ENCODE measurements around the gene GARNL3. TPM values are rescaled to one million over a fixed set of nuclear protein-coding genes. Genes with fewer than 3 reads are reported as not detected.
A peak's percentile ranks its signal among the peaks of the same experiment; 100 is the strongest.

Gene GARNL3
- total and polyA plus RNA-seq, 2 donors from 2014 or later: 2.6 to 10.2 TPM

- Histone ChIP-seq H3K9me3 (ENCODE audit: control insufficient read depth in 2 of 3, insufficient read depth in 1 of 3, low read length in 3 of 3) (no peaks in the 10 kb centered on the region), H3K27ac (ENCODE audit: low read depth in 2 of 2, low read length in 2 of 2) (no peak overlapping the region), H3K36me3 (ENCODE audit: control insufficient read depth in 2 of 3, insufficient read depth in 3 of 3, low read length in 3 of 3) (no peaks in the 10 kb centered on the region), H3K9ac (ENCODE audit: low read length in 3 of 3) (no peak overlapping the region), H3K27me3 (ENCODE audit: control insufficient read depth, insufficient read depth, low read length) (no peaks in the 10 kb centered on the region), H3K4me1 (ENCODE audit: control insufficient read depth in 2 of 3, insufficient read depth in 2 of 3, low read depth in 1 of 3, low read length in 3 of 3) (peaks cover 0 to 3% (median 0%) of the 10 kb centered on the region in 3 donors), H3K4me3 (ENCODE audit: low read length in 3 of 3) (no peak overlapping the region)
- DNase-seq: no peak
- intact Hi-C loops (cut with DNase I): no loop called here
- no peak for FAIRE-seq
- no peak for TF ChIP-seq CTCF (IDR thresholded peaks at IDR 0.05; ENCODE audit: borderline replicate concordance, extremely low read depth, insufficient read depth)
Observed at GRCh38 chr9:127241354-127241753, 23.2 kb upstream of the GARNL3 start.

- DNase-seq (peak; percentile 97 to 99 (median 98)), FAIRE-seq (peak; percentile 68)
- intact Hi-C loops (cut with DNase I): no loop called here
- H3K27ac ChIP-seq (ENCODE audit: low read depth in 2 of 2, low read length in 2 of 2): peak overlapping the region in 1 of 2 donors; percentile 58
- peak overlapping the region; percentile 88 to 92 (median 92) for H3K4me3 ChIP-seq (ENCODE audit: low read length in 3 of 3)
- peak overlapping the region; percentile 59 to 85 (median 80) for H3K9ac ChIP-seq (ENCODE audit: low read length in 3 of 3)
- no peaks in the 10 kb centered on the region for H3K36me3 ChIP-seq (ENCODE audit: control insufficient read depth in 2 of 3, insufficient read depth in 3 of 3, low read length in 3 of 3)
- H3K27me3 ChIP-seq (ENCODE audit: control insufficient read depth, insufficient read depth, low read length): no peaks in the 10 kb centered on the region
- H3K4me1 ChIP-seq (ENCODE audit: control insufficient read depth in 2 of 3, insufficient read depth in 2 of 3, low read depth in 1 of 3, low read length in 3 of 3): peaks cover 0 to 3% (median 0%) of the 10 kb centered on the region in 3 donors
- H3K9me3 ChIP-seq (ENCODE audit: control insufficient read depth in 2 of 3, insufficient read depth in 1 of 3, low read length in 3 of 3): no peaks in the 10 kb centered on the region
- TF ChIP-seq CTCF (IDR thresholded peaks at IDR 0.05; ENCODE audit: borderline replicate concordance, extremely low read depth, insufficient read depth): no peak
Observed at GRCh38 chr9:127244609-127245601, 19.7 kb upstream of the GARNL3 start.

- Histone ChIP-seq H3K4me1 (ENCODE audit: control insufficient read depth in 2 of 3, insufficient read depth in 2 of 3, low read depth in 1 of 3, low read length in 3 of 3) (peaks cover 0 to 3% (median 0%) of the 10 kb centered on the region in 3 donors), H3K9me3 (ENCODE audit: control insufficient read depth in 2 of 3, insufficient read depth in 1 of 3, low read length in 3 of 3) (no peaks in the 10 kb centered on the region), H3K4me3 (ENCODE audit: low read length in 3 of 3) (peak overlapping the region; percentile 88 to 92 (median 92)), H3K27me3 (ENCODE audit: control insufficient read depth, insufficient read depth, low read length) (no peaks in the 10 kb centered on the region), H3K9ac (ENCODE audit: low read length in 3 of 3) (peak overlapping the region in 2 of 3 donors; percentile 80 to 85), H3K36me3 (ENCODE audit: control insufficient read depth in 2 of 3, insufficient read depth in 3 of 3, low read length in 3 of 3) (no peaks in the 10 kb centered on the region), H3K27ac (ENCODE audit: low read depth in 2 of 2, low read length in 2 of 2) (no peak overlapping the region)
- intact Hi-C loops (cut with DNase I): no loop called here
- FAIRE-seq: no peak
- no peak for DNase-seq
- TF ChIP-seq CTCF (IDR thresholded peaks at IDR 0.05; ENCODE audit: borderline replicate concordance, extremely low read depth, insufficient read depth): no peak
Observed at GRCh38 chr9:127245637-127246164, 18.9 kb upstream of the GARNL3 start.
